Astrocyte (in vitro differentiated cells and primary cell): ENCODE data around the gene FNDC3A.

ENCODE experiments used
- EZH2 ChIP-seq: IDR thresholded peaks from 2 replicates; pipeline ENCODE4 v1.6.1; 2012; ENCODE audit warnings: mild to moderate bottlenecking, low read length, inconsistent platforms; ENCODE audit not compliant: insufficient read depth
- TF ChIP-seq, protein P1 (sequence below): IDR thresholded peaks from 2 replicates; pipeline ENCODE4 v1.5.1; 2011; ENCODE audit warnings: low read depth, mild to moderate bottlenecking, inconsistent platforms, low read length, moderate library complexity; ENCODE audit not compliant: insufficient read depth

DNA sequence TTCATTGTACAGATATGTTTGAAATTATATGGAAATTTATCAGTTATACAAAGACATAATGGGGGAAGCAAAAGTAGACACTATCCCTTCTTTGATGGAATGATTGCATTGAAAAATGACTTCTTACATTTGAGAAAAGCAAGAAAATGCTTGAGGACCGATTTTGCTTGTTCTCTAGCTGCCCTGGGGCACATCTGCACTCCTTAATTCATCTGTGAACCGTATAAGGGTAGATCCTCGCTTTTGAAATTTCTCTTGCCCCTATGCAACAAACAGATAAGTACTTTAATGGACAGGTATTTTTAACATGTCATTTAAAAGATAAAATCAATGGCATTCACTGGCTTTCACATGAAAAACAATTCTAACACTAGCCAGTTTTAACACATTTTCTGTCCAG lies 230.9 kb downstream of the FNDC3A start:
- TF ChIP-seq EZH2: no peak
- TF ChIP-seq, protein P1, sequence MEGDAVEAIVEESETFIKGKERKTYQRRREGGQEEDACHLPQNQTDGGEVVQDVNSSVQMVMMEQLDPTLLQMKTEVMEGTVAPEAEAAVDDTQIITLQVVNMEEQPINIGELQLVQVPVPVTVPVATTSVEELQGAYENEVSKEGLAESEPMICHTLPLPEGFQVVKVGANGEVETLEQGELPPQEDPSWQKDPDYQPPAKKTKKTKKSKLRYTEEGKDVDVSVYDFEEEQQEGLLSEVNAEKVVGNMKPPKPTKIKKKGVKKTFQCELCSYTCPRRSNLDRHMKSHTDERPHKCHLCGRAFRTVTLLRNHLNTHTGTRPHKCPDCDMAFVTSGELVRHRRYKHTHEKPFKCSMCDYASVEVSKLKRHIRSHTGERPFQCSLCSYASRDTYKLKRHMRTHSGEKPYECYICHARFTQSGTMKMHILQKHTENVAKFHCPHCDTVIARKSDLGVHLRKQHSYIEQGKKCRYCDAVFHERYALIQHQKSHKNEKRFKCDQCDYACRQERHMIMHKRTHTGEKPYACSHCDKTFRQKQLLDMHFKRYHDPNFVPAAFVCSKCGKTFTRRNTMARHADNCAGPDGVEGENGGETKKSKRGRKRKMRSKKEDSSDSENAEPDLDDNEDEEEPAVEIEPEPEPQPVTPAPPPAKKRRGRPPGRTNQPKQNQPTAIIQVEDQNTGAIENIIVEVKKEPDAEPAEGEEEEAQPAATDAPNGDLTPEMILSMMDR: no peak
